GM21619 (cell line): ENCODE results near the gene SMIM20.
"Not testable (repeated sequence)": the region's sequence is repeated elsewhere in the genome, so short reads cannot be mapped to it uniquely, and the experiment has no call there.

Experiments
- ATAC-seq: cut with Tn5 transposase; IDR thresholded peaks from one replicate; pipeline ENCODE4 v1.9.1; 2021; ENCODE audit not compliant: unreplicated experiment

The SMIM20 gene

GRCh38 chr4:25913851-25914669 is at the start of gene SMIM20:
SMIM20 (plus strand) TSS chr4:25914220; CDS start chr4:25914314, 94 bp downstream.
- ATAC-seq = peak; percentile 93

DNA sequence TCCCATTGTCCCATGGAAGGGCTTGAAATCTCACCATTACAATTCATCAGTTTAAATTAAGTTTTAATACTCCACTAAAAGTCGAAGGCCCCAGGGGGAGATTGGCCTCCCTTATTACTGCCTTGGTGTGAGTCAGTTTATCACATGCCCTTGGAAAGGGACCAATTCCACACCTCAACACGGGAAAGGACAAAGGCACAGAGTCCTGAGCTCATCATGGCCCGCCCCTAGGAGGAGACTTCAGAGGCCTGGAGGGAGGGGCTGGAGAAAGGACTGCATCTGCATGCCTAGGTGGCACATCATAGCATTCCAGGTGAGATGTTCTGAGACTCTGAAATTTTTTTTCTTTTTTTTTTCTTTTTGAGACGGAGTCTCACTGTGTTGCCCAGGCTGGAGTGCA is 48.4 kb upstream of the SMIM20 start:
- ATAC-seq = no peak

GRCh38 chr4:25866401-25866800 is 47.6 kb upstream of the SMIM20 start:
- not testable (repeated sequence) for ATAC-seq

- no peak for ATAC-seq
Measured at GRCh38 chr4:25867781-25868294, 46.2 kb upstream of the SMIM20 start.

- peak; percentile 37 for ATAC-seq
Measured at GRCh38 chr4:25870081-25870480, 43.9 kb upstream of the SMIM20 start.

- ATAC-seq = no peak
Measured at GRCh38 chr4:25872851-25873631, 41.0 kb upstream of the SMIM20 start.

GRCh38 chr4:25873632-25874129 is 40.3 kb upstream of the SMIM20 start:
- ATAC-seq = no peak

DNA sequence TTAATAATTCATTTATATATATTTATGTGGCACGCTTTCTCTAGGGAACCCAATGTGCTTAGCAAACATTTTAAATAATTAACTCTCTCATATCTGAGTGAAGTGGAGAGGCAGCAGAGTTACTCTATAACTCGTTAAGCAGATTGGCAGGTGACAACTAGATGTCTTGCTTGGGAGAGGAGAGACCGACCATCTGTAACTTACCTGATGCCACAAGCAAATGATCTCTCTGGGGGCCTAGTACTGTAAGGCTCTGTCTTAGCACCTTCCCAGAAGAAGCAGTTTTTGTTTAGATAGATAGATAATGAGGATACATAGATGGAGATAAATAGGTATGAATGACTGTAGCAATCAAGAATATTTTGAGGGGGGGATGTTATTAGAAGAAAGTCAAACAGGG is 39.4 kb upstream of the SMIM20 start:
- ATAC-seq = peak; percentile 59

DNA sequence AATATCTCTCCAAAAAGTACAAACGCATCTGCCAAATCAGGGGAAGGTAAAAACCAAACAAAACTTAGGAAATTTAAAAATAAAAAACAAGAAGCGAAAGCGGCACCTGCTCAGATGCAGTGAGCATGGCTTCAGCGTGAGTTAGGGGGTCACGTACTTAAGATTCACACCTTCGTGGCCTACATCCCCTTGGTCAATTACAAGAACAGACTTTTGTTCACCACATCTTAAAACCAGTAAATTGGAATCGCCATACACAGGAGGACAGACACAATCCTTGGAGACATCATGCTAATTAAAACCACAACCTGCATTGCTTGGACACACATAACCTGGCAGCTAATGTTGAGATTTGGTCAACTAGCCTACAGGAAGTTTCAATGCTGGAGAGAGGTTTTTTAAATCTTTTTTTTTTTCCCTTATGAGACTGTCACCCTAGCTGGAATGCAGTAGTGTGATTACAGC is 38.7 kb upstream of the SMIM20 start:
- ATAC-seq = peak; percentile 53

DNA sequence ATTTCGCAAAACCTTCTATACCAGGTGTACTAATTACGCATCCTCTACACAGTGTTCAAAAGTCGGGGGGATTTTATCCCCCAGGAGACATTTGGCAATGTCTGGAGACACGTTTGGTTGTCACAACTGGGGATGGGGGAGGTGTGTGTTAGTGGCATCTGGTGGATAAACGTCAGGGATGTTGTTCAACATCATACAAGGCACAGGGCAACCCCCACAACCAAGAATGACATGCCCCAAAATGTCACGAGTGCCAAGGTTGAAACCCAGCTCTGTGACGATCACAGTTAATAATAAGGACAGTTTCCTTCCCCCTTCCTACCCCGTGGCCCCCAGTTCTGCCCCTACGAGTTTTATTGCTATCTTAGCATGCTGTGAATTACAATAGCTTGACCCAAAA is 35.3 kb upstream of the SMIM20 start:
- no peak for ATAC-seq

GRCh38 chr4:25879091-25879584 is 34.9 kb upstream of the SMIM20 start:
- ATAC-seq = no peak

DNA sequence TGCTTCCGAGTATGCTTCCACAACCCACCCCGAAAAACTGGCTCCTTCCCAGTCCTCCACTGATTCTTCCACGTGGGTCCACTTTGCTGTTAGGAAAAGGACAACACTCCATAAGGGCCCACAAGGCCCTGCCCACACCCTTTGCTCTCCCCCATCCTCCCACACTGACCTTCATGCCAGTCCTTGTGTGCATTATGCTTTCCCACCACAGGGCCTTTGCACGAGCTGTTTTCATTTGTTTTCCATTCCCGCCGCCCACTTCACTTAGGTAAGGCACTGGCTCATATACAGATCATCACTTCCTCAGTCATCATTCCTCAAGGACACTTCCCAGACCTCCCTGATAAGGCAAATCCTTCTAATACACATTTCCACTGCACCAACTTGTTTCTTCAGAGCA is 34.4 kb upstream of the SMIM20 start:
- ATAC-seq = no peak

DNA sequence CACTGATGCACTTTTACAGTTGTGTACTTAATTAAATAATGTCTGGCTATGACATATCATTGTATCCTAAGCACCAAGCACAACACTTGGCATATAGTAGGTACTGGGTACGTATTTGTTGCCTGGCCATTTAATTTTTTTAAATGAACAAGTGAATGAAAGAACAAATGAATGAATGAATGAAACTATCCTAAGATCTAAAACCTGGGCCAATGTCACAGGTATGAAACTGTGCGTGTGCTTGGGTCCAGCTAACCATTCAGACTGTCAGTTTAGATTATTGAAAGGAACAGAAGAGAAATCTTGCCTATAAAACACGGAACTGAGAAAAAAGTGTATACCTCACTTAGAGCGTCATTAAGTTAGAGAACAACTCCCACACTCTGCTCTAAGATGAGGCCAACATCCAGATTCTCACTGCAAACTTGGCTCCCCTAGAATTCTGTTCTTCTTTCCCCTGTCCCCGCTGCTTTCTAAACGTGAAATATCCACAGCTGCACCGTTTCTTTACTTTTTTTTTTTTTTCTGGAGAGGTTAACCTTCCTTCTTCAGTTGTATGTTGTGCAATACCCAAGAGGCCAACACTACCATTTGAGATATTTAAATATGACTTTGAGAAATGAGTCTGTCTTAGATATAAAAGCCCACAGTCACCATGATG is 33.9 kb upstream of the SMIM20 start:
- peak; percentile 40 for ATAC-seq

- ATAC-seq = no peak
Measured at GRCh38 chr4:25881193-25881592, 32.8 kb upstream of the SMIM20 start.

- no peak for ATAC-seq
Measured at GRCh38 chr4:25882226-25882625, 31.8 kb upstream of the SMIM20 start.

DNA sequence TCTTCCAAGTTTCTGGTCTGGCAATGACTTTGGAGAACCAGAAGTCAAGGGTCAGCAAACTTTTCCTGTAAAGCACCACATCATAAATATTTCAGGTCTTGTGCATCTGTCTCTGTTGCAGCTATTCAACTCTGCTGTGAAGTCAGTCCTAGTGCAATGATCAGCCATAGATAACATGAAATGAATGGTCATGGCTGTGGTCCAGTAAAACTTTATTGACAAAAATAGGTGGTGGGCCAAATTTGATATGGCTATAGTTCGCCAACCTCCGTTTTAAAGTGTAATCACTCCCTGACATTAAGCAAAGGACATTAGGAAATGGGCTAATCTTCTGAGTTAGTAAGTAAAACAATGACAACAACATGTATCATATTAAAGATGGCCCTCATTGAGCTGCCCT is 30.5 kb upstream of the SMIM20 start:
- ATAC-seq = no peak

DNA sequence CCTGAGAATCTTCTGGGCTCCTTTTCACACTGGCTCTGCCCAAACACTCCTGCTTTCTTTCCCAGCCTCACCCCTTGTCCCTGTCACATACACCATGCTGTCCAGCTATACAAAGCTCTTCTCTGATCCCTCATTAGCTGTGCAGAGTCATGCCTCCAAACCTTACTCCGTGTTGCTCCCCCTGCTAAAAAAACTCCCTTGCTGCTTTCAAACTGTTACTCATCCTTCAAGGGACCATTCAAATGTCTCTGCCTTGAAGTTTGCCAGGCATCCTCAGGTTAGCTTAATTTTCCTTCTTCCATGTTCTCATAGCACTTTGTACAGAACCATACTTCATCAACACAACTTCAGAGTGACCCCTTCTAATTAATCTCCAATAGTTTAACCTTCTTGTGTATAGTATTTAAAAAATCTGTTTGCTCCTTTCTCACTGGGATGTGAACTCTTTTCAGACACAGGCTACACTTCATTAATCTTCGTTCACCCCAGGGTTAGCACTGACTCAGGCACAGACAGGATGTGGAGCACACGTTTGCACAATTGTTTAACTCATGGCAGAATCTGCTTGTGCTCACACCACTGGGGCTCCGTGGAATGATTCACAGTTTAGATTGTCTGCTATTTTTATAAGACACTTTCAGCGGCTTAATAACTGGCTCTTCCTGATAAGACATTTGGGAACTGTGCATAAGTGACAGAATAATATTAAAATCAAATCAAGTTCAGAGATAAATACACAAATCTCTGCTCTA is 29.8 kb upstream of the SMIM20 start:
- peak; percentile 50 for ATAC-seq

DNA sequence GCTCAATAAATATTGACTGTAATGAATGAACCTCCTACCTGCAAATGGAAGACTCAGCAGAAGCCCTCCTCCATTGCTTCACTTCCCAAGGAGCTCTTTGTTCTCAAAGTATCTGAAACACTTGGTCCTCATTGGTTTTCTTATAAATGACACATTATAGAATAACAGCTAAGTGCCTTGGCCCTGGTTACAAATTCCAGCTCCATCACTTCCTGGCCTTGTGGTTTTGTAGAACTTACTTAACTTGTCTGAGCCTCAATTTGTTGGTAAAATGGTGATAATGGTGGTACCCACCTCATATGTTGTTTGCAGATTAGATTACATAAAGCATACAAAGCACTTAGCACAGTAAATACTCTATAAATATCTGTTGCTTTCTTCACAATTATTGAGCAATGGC is 25.2 kb upstream of the SMIM20 start:
- ATAC-seq = no peak

DNA sequence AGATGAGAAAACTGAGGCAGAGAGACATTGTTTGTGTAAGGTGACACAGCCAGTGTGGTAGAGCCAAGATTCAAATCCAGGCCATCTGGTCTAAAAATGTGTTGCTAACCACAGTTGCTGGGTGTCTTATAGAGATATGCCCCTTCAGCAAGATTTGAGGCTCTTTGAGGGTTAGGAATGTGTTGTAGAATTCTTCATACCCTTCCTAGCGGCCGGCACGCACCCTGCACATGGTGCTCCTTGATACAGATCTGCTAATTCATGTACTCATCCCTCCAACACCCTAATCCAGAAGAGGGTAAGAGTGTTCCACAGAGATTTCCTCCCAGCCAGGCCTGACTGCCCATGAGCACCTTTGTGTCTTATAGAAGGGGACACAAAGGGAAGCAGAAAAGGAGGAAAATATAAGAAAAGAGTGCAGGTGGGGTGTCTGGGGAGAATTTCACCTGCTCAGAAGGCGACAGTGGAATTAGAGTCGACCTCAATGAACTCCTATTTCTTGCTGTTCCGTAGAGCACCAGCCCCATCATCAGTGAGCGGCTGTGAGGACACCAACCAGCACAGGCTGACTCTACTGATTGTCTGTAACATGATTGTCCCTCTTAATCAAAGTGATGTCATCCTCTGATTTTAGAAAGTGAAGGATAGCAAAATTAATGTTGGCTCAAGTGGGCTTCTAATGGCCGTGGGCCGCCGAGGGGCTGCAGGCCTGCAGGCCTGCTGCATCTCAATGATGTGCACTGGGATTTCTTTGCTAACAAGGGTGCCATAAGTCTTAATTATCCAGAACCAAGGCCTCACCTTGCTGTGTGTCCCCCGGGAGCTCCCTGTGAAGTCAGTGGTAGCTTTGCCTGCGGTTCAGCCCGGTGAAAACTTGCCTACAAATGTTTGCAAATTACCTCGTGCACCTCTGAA is 24.2 kb upstream of the SMIM20 start:
- ATAC-seq = no peak
